Neural cell (in vitro differentiated cells): ENCODE data around the gene CUX1. TPM values are rescaled to one million over a fixed set of nuclear protein-coding genes. Genes with fewer than 3 reads are reported as not detected.

Experiments
- H2AFZ ChIP-seq: fragments of 200-600, 300-800 bp; sonication (generic), shearing (Covaris generic); 2 replicates; pipeline ENCODE4 v1.6.0; 2014; ENCODE audit warnings: low read depth, mild to moderate bottlenecking, antibody characterized with exemption, low read length, moderate library complexity
- H3F3A ChIP-seq: fragments of 200-600 bp; shearing (Covaris generic); 2 replicates; pipeline ENCODE4 v1.6.1; 2016; ENCODE audit warnings: mild to moderate bottlenecking, moderate library complexity, mixed read lengths, antibody characterized with exemption, low read length; ENCODE audit not compliant: insufficient read depth, poor library complexity, severe bottlenecking
- H3K27ac ChIP-seq: fragments of 200-600, 300-800 bp; sonication (generic), shearing (Covaris generic); 2 replicates; pipeline ENCODE4 v1.5.1; 2014; ENCODE audit warnings: mild to moderate bottlenecking, low read length, moderate library complexity
- H3K27me3 ChIP-seq: fragments of 300-800, 200-600 bp; sonication (generic), shearing (Covaris generic); 2 replicates; pipeline ENCODE4 v1.6.0; 2014; ENCODE audit warnings: mild to moderate bottlenecking, low read depth, low read length, moderate library complexity; ENCODE audit not compliant: insufficient read depth
- H3K36me3 ChIP-seq: fragments of 300-800, 200-600 bp; sonication (generic), shearing (Covaris generic); 2 replicates; pipeline ENCODE4 v1.5.1; 2014; ENCODE audit warnings: mild to moderate bottlenecking, antibody characterized with exemption, low read length, moderate library complexity; ENCODE audit not compliant: insufficient read depth
- H3K4me2 ChIP-seq: fragments of 300-800, 200-600 bp; sonication (generic), shearing (Covaris generic); 2 replicates; pipeline ENCODE4 v1.6.0; 2014; ENCODE audit warnings: mild to moderate bottlenecking, low read length
- H3K4me3 ChIP-seq: fragments of 300-800, 200-600 bp; sonication (generic), shearing (Covaris generic); 2 replicates; pipeline ENCODE4 v1.5.1; 2014; ENCODE audit warnings: mild to moderate bottlenecking, low read length, moderate library complexity
- H3K79me2 ChIP-seq: fragments of 200-600 bp; shearing (Covaris generic); replicated peaks from 2 replicates; pipeline ENCODE4 v1.6.0; 2014; ENCODE audit warnings: mild to moderate bottlenecking, low read length, moderate library complexity; ENCODE audit not compliant: insufficient read depth
- H3K9ac ChIP-seq: fragments of 300-800, 200-600 bp; sonication (generic), shearing (Covaris generic); 2 replicates; pipeline ENCODE4 v1.6.1; 2016; ENCODE audit warnings: mild to moderate bottlenecking, low read length, mixed read lengths
- H3K9me2 ChIP-seq: fragments of 200-600 bp; shearing (Covaris generic); 2 replicates; pipeline ENCODE4 v1.6.1; 2016; ENCODE audit warnings: mild to moderate bottlenecking, low read length, mixed read lengths; ENCODE audit not compliant: insufficient read depth
- H3K9me3 ChIP-seq: fragments of 200-600, 300-800 bp; sonication (generic), shearing (Covaris generic); 2 replicates; pipeline ENCODE4 v1.6.1; 2016; ENCODE audit warnings: mild to moderate bottlenecking, mixed run types, low read length, moderate library complexity, mixed read lengths
- H4K20me1 ChIP-seq: fragments of 200-600 bp; shearing (Covaris generic); 2 replicates; pipeline ENCODE4 v1.6.1; 2016; ENCODE audit warnings: mild to moderate bottlenecking, mixed run types; ENCODE audit not compliant: insufficient read depth
- CTCF ChIP-seq: fragments of 450-650 bp; IDR thresholded peaks from 2 replicates; pipeline ENCODE4 v1.5.1; 2014; ENCODE audit warnings: antibody characterized with exemption, mild to moderate bottlenecking, moderate library complexity; ENCODE audit not compliant: poor library complexity, severe bottlenecking
- EP300 ChIP-seq: fragments of 450-650 bp; conservative IDR thresholded peaks from 2 replicates; pipeline ENCODE4 v1.6.1; 2014; ENCODE audit warnings: antibody characterized with exemption, mild to moderate bottlenecking, moderate library complexity; ENCODE audit not compliant: poor library complexity, severe bottlenecking
- EZH2 ChIP-seq: fragments of 200-600, 300-800 bp; shearing (Covaris generic), sonication (generic); IDR thresholded peaks from 2 replicates; pipeline ENCODE4 v1.6.1; 2014; ENCODE audit warnings: antibody characterized with exemption, low read length, borderline replicate concordance, mild to moderate bottlenecking; ENCODE audit not compliant: insufficient read depth, poor library complexity, severe bottlenecking
- MXI1 ChIP-seq: fragments of 450-650 bp; conservative IDR thresholded peaks from 2 replicates; pipeline ENCODE4 v1.6.1; 2014; ENCODE audit warnings: antibody characterized with exemption, mild to moderate bottlenecking; ENCODE audit not compliant: poor library complexity, severe bottlenecking
- POLR2AphosphoS5 ChIP-seq: IDR thresholded peaks from 2 replicates; pipeline ENCODE4 v1.6.1; 2012
- RAD21 ChIP-seq: fragments of 450-650 bp; conservative IDR thresholded peaks from 2 replicates; pipeline ENCODE4 v1.6.1; 2014; ENCODE audit warnings: antibody characterized with exemption, mild to moderate bottlenecking, moderate library complexity
- SMC3 ChIP-seq: fragments of 450-650 bp; conservative IDR thresholded peaks from 2 replicates; pipeline ENCODE4 v1.6.1; 2014; ENCODE audit warnings: antibody characterized with exemption, mild to moderate bottlenecking, moderate library complexity; ENCODE audit not compliant: poor library complexity
- TAF1 ChIP-seq: IDR thresholded peaks from 2 replicates; pipeline ENCODE4 v1.6.1; 2012; ENCODE audit warnings: low read depth
- polyA plus RNA-seq: library from polyadenylated mRNA; depleted of rRNA; stranded (reverse); fragments of >200 nt; gene quantifications from 2 replicates; pipeline ENCODE4 v1.2.3, GENCODE V29; 2014
- TF ChIP-seq, protein P1 (sequence below): IDR thresholded peaks from 2 replicates; pipeline ENCODE4 v1.6.1; 2012; ENCODE audit warnings: borderline replicate concordance

CUX1 gene
- polyA plus RNA-seq, 1 donor from 2014 or later = 26.6 TPM

DNA sequence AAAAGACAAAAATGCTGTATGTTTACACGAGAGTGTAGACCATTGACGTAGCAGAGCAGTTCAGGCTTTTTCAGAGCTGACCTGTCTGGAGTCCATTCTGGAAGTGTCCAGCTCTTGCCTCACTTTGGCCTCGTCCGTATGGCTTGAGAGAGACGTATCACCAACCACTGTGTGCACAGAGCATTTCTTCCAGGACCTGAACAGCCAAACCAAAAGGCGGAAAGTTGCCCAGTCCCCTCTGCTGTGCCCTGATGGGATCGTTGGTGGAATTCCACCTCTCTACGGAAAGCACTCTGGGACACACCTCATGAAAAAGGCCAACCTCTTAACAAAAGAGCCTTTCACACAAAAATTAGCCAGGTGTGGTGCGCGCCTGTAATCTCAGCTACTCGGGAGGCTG is 284.5 kb downstream of the CUX1 start:
- Histone ChIP-seq H3K27me3 (no peaks in the 10 kb centered on the region), H3K9ac (no peak overlapping the region), H4K20me1 (no peaks in the 10 kb centered on the region), H3K9me2 (no peaks in the 10 kb centered on the region), H3K4me2 (no peak overlapping the region), H3K4me3 (no peak overlapping the region), H3F3A (peaks cover 3% of the 10 kb centered on the region), H3K79me2 (no peaks in the 10 kb centered on the region), H3K36me3 (no peaks in the 10 kb centered on the region), H2AFZ (no peak overlapping the region), H3K9me3 (no peaks in the 10 kb centered on the region), H3K27ac (no peak overlapping the region)
- TF ChIP-seq, protein P1, sequence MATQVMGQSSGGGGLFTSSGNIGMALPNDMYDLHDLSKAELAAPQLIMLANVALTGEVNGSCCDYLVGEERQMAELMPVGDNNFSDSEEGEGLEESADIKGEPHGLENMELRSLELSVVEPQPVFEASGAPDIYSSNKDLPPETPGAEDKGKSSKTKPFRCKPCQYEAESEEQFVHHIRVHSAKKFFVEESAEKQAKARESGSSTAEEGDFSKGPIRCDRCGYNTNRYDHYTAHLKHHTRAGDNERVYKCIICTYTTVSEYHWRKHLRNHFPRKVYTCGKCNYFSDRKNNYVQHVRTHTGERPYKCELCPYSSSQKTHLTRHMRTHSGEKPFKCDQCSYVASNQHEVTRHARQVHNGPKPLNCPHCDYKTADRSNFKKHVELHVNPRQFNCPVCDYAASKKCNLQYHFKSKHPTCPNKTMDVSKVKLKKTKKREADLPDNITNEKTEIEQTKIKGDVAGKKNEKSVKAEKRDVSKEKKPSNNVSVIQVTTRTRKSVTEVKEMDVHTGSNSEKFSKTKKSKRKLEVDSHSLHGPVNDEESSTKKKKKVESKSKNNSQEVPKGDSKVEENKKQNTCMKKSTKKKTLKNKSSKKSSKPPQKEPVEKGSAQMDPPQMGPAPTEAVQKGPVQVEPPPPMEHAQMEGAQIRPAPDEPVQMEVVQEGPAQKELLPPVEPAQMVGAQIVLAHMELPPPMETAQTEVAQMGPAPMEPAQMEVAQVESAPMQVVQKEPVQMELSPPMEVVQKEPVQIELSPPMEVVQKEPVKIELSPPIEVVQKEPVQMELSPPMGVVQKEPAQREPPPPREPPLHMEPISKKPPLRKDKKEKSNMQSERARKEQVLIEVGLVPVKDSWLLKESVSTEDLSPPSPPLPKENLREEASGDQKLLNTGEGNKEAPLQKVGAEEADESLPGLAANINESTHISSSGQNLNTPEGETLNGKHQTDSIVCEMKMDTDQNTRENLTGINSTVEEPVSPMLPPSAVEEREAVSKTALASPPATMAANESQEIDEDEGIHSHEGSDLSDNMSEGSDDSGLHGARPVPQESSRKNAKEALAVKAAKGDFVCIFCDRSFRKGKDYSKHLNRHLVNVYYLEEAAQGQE = no peak
- TF ChIP-seq CTCF (no peak), POLR2AphosphoS5 (no peak), EZH2 (no peak), MXI1 (no peak), RAD21 (no peak), SMC3 (no peak), TAF1 (no peak), EP300 (no peak)

DNA sequence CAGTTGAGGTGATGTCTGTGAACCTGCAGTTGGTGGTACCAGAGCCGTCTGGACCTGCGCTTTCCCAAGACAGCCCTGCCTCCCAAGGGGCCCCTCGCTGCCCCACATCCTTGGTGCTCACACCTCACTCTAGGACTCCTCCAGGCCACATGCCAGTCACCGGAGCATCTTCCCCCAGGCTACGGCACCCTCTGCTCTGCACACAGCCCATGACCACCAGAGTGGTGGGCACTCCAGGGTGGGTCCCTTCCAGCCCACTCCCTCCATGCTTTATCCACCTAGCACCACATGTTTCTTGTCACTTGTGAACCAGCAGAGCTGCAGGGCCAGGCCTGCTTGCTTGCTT is 285.6 kb downstream of the CUX1 start:
- Histone ChIP-seq H3K4me3 (no peak overlapping the region), H3K27me3 (no peaks in the 10 kb centered on the region), H3K9me2 (no peaks in the 10 kb centered on the region), H3K4me2 (no peak overlapping the region), H2AFZ (no peak overlapping the region), H3K27ac (no peak overlapping the region), H3K9ac (no peak overlapping the region), H4K20me1 (no peaks in the 10 kb centered on the region), H3F3A (peaks cover 3% of the 10 kb centered on the region), H3K79me2 (no peaks in the 10 kb centered on the region), H3K9me3 (no peaks in the 10 kb centered on the region), H3K36me3 (no peaks in the 10 kb centered on the region)
- TF ChIP-seq CTCF = no peak
- TF ChIP-seq MXI1 = no peak
- TF ChIP-seq RAD21 = no peak
- no peak for TF ChIP-seq POLR2AphosphoS5
- TF ChIP-seq, protein P1 = no peak
- TF ChIP-seq EP300 = no peak
- no peak for TF ChIP-seq TAF1
